NCI-H1048 (cell line): ENCODE data around the gene SPATA31E1.
"Not testable (repeated sequence)": the region's sequence is repeated elsewhere in the genome, so short reads cannot be mapped to it uniquely, and the experiment has no call there.

Experiments used
- DNase-seq: peaks from one replicate; lab custom pipeline; 2025; lab: John Stamatoyannopoulos, UW

The SPATA31E1 gene

DNA sequence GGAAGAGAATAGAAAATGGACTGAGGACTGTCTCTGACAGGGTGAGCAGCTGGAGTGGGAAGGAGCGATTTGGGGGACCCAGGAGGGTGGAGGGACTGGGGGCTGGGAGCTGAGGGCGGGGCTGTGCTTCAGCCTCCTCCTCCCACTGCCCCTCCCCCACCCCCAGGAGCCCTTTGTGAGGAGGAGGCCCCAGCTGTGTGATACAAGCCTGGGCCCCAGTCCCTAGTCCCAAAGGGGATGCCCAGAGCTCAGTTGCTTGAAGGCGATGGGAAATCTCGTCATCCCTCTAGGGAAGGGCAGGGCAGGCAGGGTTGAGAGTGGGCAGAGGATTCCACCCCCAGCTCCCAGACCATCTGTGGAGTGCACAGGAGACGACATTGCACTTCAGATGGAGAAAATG is at the start of gene SPATA31E1:
Gene SPATA31E1, plus strand, starts transcription at position 251 of the 400 bp plus-strand sequence. Its CDS starts 15 bp downstream, at position 266.
- no peak for DNase-seq

DNA sequence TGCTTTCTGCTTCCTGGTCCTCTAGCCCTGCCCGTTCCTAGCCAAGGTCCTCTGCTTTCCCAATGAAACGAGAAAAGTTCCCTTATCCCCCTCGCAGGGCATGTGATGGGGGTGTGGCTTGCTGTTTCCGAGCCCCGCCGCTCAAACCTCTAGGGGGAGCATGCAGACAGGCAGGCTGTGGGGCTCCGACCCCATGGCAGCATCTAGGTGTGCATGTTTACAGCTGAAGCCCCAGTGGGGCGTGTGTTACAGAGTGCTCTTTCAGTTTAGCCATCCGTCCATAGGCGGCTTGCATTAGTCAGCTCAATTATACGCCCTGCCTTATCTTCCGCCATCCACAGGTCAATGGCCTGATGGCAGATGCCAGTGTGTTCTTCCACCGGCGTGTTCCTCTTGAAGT is 48.3 kb upstream of the SPATA31E1 start:
- no peak for DNase-seq

DNA sequence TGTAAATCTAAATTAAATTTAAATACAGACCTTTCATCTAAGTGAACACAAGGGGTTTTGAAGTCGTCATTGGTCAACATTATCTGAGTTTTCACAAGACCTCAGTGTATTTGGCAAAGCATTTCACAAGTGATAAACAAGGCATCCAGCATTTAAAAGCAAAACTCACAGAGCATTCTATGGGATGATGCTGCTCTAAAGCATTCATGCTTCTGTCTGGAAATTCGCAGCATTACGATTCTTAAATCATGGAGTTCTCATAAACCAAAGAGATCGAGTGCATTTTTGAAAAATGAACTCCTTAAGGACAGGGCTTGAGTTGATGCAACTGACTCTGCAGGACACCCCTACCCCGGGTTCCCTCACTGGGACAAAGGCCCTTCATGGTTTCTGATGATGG is 46.1 kb upstream of the SPATA31E1 start:
- no peak for DNase-seq

DNA sequence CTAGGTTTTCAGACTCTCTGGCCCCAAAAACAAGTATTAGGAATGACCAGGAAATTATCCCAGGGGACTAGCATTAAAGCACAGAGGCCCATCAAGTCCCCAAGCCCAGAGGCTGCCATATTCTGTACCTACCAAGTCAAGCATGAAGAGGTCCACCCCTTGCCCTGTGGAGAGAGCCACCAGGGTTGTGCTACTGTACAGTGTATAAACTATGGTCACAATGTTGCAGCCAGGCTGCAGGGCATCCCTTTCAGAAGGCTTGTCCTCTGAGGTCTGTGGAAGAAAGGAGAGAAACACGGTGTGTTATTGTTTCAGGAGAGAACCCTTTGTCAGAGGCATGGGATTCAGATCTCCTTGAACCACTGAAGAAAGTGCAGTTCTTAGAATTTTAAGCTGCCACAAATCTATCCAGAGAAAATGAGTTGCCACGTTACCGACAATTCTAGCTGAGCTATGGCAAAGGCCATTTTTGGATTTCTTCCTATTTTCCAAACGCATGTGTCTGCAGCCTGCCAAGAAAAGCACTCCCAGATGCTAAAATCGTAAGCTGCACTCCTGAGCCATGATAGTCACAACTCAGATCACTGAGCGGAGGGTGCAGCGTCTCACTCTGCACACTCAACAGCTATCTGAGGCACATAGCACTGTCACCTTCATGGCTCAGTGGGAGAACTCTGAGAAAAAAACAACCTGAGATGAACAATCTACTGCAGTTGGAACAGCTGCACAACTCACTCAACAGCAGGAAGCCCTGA is 45.5 kb upstream of the SPATA31E1 start:
- no peak for DNase-seq

DNA sequence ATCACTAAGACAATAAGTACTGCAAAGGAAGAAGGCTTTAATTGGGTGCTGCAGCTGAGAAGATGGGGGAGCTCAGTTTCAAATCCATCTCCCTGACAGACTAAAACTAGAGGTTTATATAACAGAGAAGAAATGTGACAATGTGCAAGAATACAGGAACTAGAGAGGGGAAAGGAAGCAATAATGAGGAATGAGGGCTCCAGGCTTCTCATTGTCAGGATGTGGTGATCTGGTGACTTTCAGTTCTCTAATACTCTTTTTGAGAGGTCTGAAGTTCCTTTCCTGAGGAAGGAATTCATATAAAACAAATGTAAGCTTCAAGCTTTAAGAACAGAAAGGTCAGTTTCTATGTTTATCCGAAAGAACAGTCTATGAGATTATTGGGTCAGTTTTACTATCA is 42.5 kb upstream of the SPATA31E1 start:
- DNase-seq: no peak

DNA sequence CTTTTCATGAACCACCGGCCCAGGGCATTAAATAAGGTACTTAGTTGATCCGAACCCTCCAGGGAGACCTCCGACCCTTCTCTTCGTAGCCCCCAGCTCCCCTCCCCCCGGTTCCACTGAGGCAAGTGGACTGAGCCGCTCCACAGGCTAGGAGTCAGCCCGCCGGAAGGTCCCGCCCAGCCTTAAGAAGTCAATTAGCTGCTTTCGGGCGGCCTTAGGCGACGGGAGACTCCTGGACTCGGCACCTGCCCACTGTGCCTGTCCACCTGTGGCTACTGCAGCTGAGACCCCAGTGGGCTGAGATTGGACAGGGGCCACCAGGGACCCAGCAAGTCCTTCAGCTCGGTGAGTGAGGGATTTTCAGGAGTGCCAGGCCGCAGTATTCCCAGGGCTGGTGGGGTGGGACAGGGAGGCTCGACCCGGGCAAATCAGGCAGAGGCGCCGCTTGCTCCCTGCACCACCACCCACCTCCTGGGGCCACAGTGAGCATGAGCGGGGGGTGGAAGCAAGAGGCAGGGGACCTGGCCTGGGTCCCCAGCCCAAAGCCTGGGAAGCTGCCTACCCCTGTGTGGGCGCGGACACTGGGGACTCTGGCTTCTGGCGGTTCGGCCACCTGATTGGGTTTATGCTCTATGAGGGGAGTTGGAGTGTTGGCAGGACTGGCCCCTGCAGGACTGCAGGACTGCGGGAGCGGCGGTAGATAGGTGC is 39.6 kb upstream of the SPATA31E1 start:
- no peak for DNase-seq

DNA sequence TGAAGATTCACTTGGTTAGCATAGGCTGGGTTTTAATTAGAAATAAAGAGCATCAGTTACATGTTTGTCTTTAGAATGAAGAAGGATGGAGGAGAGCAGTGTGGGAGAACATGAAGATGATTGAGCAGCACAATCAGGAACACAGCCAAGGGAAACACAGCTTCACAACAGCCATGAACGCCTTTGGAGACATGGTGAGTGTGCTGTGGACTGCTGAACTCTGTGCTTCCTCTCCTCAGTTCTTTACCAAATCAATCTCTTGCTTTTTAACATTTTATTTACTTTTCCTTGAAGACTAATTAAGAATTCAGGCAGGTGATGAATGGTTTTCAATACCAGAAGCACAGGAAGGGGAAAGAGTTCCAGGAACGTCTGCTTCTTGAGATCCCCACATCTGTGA is 38.2 kb upstream of the SPATA31E1 start:
- no peak for DNase-seq

DNA sequence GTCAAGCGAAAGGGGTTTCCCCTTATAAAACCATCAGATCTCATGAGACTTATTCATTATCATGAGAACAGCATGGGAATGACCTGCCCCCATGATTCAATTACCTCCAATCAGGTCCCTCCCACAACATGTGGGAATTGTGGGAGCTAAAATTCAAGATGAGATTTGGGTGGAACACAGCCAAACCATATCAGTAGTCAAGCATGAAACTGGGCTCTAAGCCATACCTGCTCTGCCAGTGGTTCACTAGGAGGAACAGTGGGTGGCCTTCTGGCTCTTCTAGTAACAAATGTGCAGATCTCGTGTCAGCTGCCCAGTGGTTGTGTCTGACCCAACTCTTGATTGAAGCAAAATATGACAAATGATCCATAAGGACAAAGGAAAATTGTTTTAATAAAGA is 34.9 kb upstream of the SPATA31E1 start:
- not testable (repeated sequence) for DNase-seq

DNA sequence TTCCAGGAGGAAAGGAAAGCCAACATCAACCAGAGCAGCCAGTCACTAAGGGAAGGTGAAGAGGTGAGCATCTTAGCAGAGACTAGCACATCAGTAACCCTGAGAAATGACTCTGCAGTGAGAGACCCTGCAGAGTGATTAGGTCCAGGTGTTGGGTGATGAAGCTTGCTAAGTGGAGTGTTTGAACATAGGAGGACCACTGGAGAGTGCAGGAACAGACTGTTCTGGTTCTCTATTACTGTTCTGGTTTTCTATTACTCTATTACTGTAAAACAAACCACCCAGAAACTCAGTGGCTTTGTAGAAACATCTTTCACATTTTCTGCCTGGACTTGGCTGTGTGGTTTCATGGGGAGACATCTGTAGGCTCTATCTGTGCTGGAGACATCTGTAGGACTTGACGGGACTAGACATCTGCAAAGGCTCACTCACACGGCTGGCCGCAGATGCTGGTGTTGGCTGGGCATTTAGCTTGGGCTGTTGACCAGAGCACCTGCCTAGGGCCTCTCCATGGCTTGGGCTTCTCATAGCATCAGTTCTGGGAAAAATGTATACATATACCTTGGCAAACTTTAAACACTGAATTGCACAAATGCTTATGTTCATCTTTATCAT is 33.4 kb upstream of the SPATA31E1 start:
- no peak for DNase-seq

DNA sequence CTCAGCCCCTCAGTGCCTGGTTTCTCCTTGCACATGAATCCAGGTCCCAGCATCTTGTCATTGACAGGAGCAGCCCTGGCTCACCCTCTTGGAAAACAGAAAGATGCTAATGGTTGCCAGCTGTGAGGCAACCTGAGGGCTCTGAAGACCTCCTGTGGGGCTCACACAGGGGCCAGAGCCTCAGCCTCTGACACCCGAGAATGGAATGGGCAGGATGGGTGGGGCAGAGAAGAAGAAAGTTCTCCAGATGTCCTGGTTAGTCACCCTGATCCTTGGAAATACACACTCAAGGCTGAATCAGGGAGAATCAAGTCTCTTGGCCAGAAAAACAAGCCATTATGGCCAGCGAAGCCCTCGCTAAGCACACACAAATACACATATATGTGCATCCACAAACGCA is 32.3 kb upstream of the SPATA31E1 start:
- no peak for DNase-seq

DNA sequence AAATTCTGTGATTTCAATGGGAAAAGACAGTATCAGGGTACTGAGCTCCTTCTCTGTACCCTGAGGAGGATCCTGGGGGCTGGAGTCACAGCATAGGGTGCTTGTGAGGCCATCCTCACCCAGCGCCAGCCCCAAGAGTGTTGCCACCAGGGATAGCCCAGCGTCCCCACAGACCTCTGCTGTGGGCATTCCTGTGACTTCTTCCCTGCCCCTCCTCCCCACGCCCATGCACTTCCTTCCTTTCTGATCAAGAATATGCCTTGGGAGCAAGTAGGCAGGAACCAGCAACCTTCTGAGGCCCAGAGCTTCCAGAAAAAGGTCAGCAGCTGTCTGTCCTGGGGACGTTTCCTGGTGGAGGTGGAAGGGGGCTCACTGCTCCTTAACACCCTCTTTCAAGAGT is 31.5 kb upstream of the SPATA31E1 start:
- not testable (repeated sequence) for DNase-seq

DNA sequence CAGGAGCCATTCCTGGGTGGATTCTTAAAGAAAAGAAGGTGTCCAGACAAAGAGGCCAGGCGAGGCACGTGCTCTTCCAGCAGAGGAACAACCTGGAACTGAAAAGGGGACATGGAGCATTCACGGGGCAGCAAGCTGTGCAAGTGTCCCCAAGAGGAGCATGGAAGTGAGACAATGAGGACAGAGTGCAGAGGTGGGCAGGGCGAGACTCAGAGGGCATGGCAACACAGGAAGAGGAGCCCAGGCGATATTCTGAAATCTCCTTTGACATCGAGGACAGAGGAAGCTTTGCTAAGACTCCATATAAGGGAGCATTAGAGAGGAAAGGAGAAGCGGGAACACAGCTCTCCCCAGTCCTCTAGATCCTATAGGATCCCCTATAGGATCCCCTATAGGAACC is 29.4 kb upstream of the SPATA31E1 start:
- DNase-seq: no peak

DNA sequence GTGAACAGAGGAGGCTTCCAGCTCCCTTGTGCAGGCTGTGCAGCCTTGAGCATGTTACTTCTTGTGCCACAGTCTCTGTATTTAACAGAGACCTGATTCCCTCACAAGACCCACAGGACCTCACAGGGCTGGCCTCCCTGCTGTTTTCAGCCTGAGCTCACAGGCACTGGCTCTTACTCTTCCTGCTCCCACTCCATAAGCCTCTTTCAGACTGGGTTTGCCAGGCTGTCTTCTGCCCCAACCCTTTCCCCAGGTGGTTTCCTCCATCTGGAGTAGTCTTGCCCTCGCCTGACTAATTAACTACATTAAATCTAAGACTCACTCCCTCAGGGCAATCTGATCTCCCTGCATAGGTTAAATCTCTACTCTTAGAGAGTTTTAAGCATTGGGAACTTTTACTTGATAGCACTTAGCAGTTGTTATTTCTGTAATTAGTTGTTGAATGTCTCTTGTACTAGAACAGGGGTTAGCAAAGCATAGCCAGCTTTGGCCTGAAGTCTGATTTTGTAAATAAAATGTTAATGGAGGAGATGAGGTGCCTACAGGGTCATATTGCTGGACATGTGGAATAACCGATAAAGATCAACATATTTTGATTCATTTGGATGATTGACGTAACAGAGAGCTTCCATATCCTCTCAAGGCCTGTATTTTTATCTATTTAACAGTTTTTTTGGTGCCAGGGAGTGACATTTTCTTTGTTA is 28.6 kb upstream of the SPATA31E1 start:
- DNase-seq: no peak

DNA sequence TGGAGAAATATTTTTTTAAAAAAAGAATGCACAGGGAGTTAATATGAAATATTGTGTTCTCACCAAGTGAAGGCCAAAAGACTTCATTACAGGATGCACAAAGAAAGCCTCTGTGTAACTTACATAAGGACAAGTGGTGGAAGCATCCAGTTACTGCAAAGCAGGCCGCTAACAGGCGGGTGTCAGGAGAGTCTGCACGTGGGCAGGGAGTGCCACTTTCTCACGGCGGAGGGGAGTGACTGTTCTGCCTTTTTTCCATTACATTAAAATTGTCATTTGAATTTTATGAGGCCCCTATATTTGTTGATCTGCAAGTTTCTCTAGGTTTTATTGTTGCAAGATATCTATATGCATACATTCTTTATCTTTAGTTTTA is 28.1 kb upstream of the SPATA31E1 start:
- no peak for DNase-seq

DNA sequence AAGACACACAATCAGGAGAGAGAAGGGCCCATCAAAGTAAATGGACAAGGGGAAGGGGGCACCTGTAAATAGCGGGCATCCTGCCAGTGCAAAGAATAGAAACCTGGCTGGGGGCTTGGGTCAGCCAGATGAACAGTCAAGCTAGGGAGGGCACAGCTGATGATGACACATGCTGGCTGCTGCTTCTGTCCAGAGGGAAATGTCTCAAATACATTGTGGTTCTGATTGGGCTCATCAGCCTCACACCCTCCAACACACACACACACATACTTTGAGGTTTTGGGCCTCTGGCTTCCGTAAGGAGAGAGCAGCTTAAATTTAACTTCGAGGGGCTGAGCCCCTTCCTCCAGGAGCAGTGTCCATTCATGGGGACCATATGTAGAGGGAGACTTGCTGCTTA is 27.6 kb upstream of the SPATA31E1 start:
- no peak for DNase-seq

DNA sequence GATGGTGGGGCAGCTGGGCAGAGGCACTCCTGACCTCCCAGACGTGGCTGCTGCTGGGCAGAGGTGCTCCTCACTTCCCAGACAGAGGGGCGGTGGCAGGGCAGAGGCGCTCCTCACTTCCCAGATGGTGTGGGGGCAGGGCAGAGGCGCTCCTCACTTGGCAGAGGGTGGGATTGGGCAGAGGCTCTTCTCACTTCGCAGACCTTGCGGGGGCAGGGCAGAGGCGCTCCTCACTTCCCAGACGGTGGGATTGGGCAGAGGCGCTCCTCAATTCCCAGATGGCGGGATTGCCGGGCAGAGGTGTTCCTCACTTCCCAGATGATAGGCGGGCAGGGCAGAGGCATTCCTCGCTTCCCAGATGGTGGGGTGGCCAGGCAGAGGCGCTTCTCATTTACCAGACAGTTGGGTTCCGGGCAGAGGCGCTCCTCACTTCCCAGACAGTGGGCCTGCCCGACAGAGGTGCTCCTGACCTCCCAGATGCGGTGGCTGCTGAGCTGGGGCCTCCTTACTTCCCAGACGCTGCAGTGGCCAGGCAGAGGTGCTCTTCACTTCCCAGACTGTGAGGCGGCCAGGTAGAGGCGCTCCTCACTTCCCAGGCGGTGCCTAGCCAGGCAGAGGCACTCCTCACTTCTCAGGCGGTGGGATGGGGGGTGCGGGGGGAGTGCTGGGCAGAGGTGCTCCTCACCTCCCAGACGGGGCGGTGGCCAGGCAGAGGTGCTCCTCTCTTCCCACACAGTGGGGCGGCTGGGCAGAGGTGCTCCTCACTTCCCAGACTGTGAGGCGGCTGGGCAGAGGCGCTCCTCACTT is 25.3 kb upstream of the SPATA31E1 start:
- no peak for DNase-seq

DNA sequence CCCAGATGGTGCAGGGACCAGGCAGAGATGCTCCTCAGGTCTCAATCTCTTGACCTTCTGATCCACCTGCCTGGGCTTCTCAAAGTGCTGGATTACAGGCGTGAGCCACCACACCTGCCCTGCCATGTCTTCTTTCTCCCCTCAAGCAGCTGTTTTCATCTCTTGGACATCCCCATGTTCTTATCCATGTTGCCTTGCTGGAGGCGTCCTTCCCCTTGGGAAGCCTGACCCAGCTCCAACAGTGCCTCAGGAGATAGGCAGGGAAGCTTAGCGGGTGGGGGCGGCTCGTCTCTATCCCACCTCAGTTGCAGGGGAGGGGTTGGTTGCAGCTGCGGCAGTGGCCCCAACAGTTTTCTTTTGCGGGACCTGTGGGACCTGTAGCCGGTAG is 24.7 kb upstream of the SPATA31E1 start:
- DNase-seq: no peak

DNA sequence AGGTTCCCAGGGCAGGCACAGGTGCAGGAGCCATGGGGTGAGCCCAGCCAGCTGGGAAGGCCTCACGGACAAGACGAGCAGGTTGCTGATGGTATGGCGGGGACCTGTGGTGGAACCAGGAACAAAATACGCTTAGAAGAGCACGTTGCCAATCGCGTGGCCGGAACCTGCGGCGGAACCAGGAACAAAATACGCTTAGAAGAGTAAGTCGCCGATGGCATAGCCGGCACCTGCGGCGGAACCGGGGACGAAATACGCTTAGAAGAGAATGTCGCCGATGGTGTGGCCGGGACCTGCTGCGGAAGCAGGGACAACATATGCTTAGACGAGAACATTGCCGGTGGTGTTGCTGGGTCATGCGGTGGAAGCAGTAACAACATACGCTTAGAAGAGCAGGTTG is 23.5 kb upstream of the SPATA31E1 start:
- DNase-seq: no peak

DNA sequence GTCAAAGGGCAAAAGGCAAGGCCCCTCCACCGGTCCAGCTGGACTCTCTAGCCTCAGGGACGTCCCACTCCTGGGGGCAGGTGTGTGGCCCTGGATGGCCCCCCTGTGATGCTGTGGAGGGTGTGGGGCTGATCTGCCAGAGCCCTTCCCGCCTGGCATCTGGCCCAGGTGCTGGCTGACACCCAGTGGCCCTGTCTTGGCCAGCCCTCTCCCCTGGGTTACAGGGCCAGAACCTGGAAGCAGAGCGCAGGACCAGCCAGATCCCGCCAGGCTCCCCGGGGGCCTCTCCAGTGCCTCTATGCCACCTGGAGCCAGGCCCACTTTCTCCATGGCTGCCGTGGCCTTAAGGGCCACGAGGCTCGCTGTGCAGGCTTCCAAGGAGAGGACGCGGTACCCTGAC is 22.9 kb upstream of the SPATA31E1 start:
- DNase-seq: no peak

DNA sequence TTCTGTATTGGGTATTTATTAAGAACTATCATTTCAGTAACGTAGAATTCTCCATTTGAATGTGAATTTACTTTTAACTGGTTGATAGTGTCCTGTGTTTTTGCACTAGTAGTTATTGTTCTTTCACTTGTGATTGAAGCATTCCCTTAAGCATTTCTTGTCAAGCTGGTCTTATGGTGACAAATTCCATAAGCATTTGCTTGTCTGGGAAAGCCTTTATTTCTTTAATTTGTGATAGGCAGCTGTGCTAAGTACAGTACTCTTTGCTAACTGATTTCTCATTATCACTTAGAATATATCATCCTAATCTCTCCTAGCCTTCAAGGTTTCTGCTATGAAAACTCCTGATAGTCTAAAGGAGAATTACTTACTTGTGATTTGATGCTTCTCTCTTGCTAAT is 21.3 kb upstream of the SPATA31E1 start:
- DNase-seq: no peak

DNA sequence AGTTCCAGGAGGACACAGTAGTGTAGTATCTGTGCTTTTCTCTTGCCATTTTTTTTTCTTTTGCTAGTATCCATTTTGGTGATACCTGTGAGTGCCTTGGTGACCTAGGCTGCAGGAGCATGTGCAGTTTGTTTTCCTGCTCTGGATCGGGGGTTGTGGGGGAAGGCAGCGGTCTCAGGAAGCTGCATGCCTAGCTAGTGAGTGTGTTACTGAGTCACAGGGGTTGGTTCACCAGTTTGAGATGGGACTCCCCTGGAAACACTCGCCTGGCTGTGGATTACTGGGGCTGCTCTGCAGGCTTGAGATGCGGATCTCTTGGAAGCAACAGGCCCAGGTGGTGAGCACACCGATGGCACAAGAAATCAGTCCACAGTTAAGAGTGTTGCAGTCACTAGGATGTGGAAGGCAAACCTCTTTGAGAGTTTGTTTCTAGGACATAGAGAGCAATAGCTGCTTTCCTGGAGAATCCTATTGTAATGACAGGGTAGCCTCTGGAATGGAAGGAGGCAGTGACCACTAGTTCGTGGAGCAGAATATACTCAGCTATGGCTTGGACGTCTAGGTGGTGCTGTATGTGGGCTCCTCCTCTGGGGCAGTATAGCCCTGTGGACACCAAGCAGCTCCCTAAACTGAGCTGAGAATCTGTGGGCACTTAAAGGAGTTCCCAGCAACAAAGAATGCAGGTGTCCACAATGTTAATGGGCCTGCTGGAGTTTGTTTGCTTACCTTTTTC is 20.0 kb upstream of the SPATA31E1 start:
- no peak for DNase-seq
